GM12878 (cell line): ENCODE data around the gene ZNF775. TPM values are rescaled to one million over a fixed set of nuclear protein-coding genes. Genes with fewer than 3 reads are reported as not detected.

ENCODE experiments used
- ATF7 ChIP-seq: fragments of 450-650 bp; IDR thresholded peaks from 2 replicates; pipeline ENCODE4 v1.6.1; 2016; ENCODE audit warnings: low read depth, mild to moderate bottlenecking
- BACH1 ChIP-seq: fragments of 450-650 bp; IDR thresholded peaks from 2 replicates; pipeline ENCODE4 v1.6.1; 2017; ENCODE audit warnings: mild to moderate bottlenecking, borderline replicate concordance
- BHLHE40 ChIP-seq, 2 experiments: fragments of 450-650 bp in 1 of 2; IDR thresholded peaks; 2 replicates each; pipeline ENCODE4 v1.6.1; 2011 to 2017; ENCODE audit warnings: low read depth in 2 of 2, borderline replicate concordance in 1 of 2, improper control_type of control experiment in 1 of 2, low read length in 1 of 2, mild to moderate bottlenecking in 1 of 2
- CHD2 ChIP-seq: IDR thresholded peaks from 2 replicates; pipeline ENCODE4 v1.6.1; 2011; ENCODE audit warnings: low read depth, low read length, improper control_type of control experiment, borderline replicate concordance
- CHD4 ChIP-seq: fragments of 200-600 bp; sonication (generic); IDR thresholded peaks from 2 replicates; pipeline ENCODE4 v1.6.1; 2016; ENCODE audit warnings: mild to moderate bottlenecking
- CREM ChIP-seq: IDR thresholded peaks from 2 replicates; pipeline ENCODE4 v1.6.1; 2014; ENCODE audit warnings: antibody characterized with exemption, low read depth
- CUX1 ChIP-seq: IDR thresholded peaks from 2 replicates; pipeline ENCODE4 v1.6.1; 2012; ENCODE audit warnings: improper control_type of control experiment, low read depth, low read length; ENCODE audit not compliant: insufficient replicate concordance
- ESRRA ChIP-seq: IDR thresholded peaks from 2 replicates; pipeline ENCODE4 v1.6.1; 2012; ENCODE audit warnings: mild to moderate bottlenecking, low read length, improper control_type of control experiment
- FOXK2 ChIP-seq: fragments of 450-650 bp; IDR thresholded peaks from 2 replicates; pipeline ENCODE4 v1.6.1; 2017; ENCODE audit warnings: mild to moderate bottlenecking, moderate library complexity
- LARP7 ChIP-seq: fragments of 450-650 bp; IDR thresholded peaks from 2 replicates; pipeline ENCODE4 v1.6.1; 2017; ENCODE audit warnings: mild to moderate bottlenecking
- MEF2B ChIP-seq: fragments of 450-650 bp; IDR thresholded peaks from 2 replicates; pipeline ENCODE4 v1.6.1; 2018; ENCODE audit warnings: mild to moderate bottlenecking, moderate library complexity; ENCODE audit not compliant: partially characterized antibody, poor library complexity, severe bottlenecking
- NBN ChIP-seq: fragments of 450-650 bp; IDR thresholded peaks from 2 replicates; pipeline ENCODE4 v1.6.1; 2016
- ZNF592 ChIP-seq: fragments of 450-650 bp; IDR thresholded peaks from 2 replicates; pipeline ENCODE4 v1.6.1; 2017; ENCODE audit warnings: mild to moderate bottlenecking, moderate library complexity
- ZNF687 ChIP-seq: fragments of 450-650 bp; IDR thresholded peaks from 2 replicates; pipeline ENCODE4 v1.6.1; 2017; ENCODE audit warnings: mild to moderate bottlenecking, moderate library complexity
- polyA plus RNA-seq, 11 experiments: library from polyadenylated mRNA; depleted of rRNA in 4 of 11; unstranded in 6 of 11; stranded (reverse) in 5 of 11; fragments of >200 nt; fragmentation: Nextera tagmentation in 4 of 11; fragmentation: Illumina TruSeq in 1 of 11; extraction: Ambion mirVana in 4 of 11; extraction: Trizol in 1 of 11; gene quantifications; 1 replicate in 1 of 11; 2 replicates in 10 of 11; pipeline versions ENCODE4 v1.2.1 to v1.2.3, GENCODE V29; 2011 to 2016; ENCODE audit warnings: inconsistent platforms in 2 of 11, missing spikeins in 2 of 11, low read depth in 1 of 11
- total RNA-seq, 4 experiments: library from RNA; depleted of rRNA in 3 of 4; stranded (reverse); fragments of >200 nt in 3 of 4; fragmentation: Illumina TruSeq in 1 of 4; extraction: Trizol in 1 of 4; gene quantifications; 2 replicates each; pipeline versions ENCODE4 v1.2.1 to v1.2.3, GENCODE V29; 2013 to 2021

Gene ZNF775
- total and polyA plus RNA-seq, 10 of the 15 experiments (the other 5 are each of a cell fraction or from before 2014, with no cell fraction given), result 0.05 to 14.3 (median 2.1) TPM

- TF ChIP-seq ESRRA (peak; percentile 78; the same call in 1 of the 2 replicates), BACH1 (peak; percentile 22; the same call in 1 of the 2 replicates), ZNF592 (peak; percentile 27; the same call in 1 of the 2 replicates), CREM (peak; percentile 54; the same call in 1 of the 2 replicates), CHD4 (no peak), CUX1 (no peak), NBN (0 out of 2 replicates have a peak, but pooled peaks have one; percentile 33), ATF7 (peak; percentile 65), CHD2 (0 out of 2 replicates have a peak, but pooled peaks have one; percentile 8), FOXK2 (no peak), MEF2B (peak; percentile 51), LARP7 (peak; percentile 31; the same call in 1 of the 2 replicates), ZNF687 (peak; percentile 86), BHLHE40 (IDR thresholded peaks at IDR 0.05; ENCODE audit: borderline replicate concordance in 1 of 2, low read depth in 2 of 2, low read length in 1 of 2) (peak; percentile 71 to 86)
Measured at GRCh38 chr7:150408393-150409299, 29.5 kb downstream of the ZNF775 start (continued).
